ENCODE results near the gene SLC22A14.
"Not testable (repeated sequence)": the region's sequence is repeated elsewhere in the genome, so short reads cannot be mapped to it uniquely, and the experiment has no call there.

Gene SLC22A14

GRCh38 chr3:38283810-38284755 lies 2.0 kb downstream of the SLC22A14 start:
- no peaks in the 10 kb centered on the region for H3K27me3 Mint-ChIP-seq
- no peak overlapping the region for H3K4me3 Mint-ChIP-seq
- H3K4me1 Mint-ChIP-seq: no peaks in the 10 kb centered on the region
- H3K36me3 Mint-ChIP-seq: no peaks in the 10 kb centered on the region
- DNase-seq: no peak
- no peak overlapping the region for H3K27ac Mint-ChIP-seq
- CTCF ChIA-PET: no interaction called here
- no peaks in the 10 kb centered on the region for H3K9me3 Mint-ChIP-seq

GRCh38 chr3:38284756-38285150 lies 2.7 kb downstream of the SLC22A14 start:
- no peak overlapping the region for H3K27ac Mint-ChIP-seq
- no peak for DNase-seq
- no peak overlapping the region for H3K4me3 Mint-ChIP-seq
- no peaks in the 10 kb centered on the region for H3K4me1 Mint-ChIP-seq
- H3K36me3 Mint-ChIP-seq: no peaks in the 10 kb centered on the region
- peaks cover 5% of the 10 kb centered on the region for H3K27me3 Mint-ChIP-seq
- CTCF ChIA-PET: no interaction called here
- no peaks in the 10 kb centered on the region for H3K9me3 Mint-ChIP-seq

GRCh38 chr3:38289286-38290217 lies 7.5 kb downstream of the SLC22A14 start:
- H3K27ac Mint-ChIP-seq, CTCF ChIA-PET, H3K36me3 Mint-ChIP-seq, H3K9me3 Mint-ChIP-seq, DNase-seq, H3K4me1 Mint-ChIP-seq, H3K4me3 Mint-ChIP-seq: not testable (repeated sequence)
- H3K27me3 Mint-ChIP-seq: peaks cover 11% of the 10 kb centered on the region

GRCh38 chr3:38297053-38297452 lies 15.0 kb downstream of the SLC22A14 start:
- DNase-seq, H3K9me3 Mint-ChIP-seq: not testable (repeated sequence)

DNA sequence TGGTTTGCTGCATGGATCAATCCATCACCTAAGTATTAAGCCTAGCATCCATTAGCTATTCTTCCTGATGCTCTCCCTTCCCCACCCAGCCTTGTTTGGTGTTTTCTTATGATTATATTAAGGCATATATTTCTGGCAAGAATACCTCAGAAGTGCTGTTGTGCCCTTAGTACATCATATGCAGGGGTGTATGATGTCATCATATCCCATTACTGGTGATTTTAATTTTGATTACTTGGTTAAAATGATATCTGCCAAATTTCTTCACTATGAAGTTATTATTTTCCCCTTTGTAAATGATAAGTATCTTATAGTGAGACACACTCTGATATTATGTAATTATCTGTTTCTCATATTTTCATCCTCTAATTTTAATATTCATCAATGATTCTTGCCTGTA lies 15.4 kb downstream of the SLC22A14 start:
- H3K4me1 Mint-ChIP-seq: no peaks in the 10 kb centered on the region
- H3K9me3 Mint-ChIP-seq: no peaks in the 10 kb centered on the region
- no peak for DNase-seq
- H3K27ac Mint-ChIP-seq: no peak overlapping the region
- no peak overlapping the region for H3K4me3 Mint-ChIP-seq
- no peaks in the 10 kb centered on the region for H3K36me3 Mint-ChIP-seq
- CTCF ChIA-PET: interaction anchor here (1.2 to 3.4 kb wide), 3 partner anchors 48 to 183 kb away, joined by 4 to 26 read pairs (median 7); partner anchors contain the start of gene XYLB
- peaks cover 22% of the 10 kb centered on the region for H3K27me3 Mint-ChIP-seq

More at GRCh38 chr3:38297053-38297452, 15.0 kb downstream of the SLC22A14 start:
- CTCF ChIA-PET: interaction anchor here (3.0 to 3.4 kb wide), 2 partner anchors 49 to 179 kb away, joined by 7 to 26 read pairs; partner anchors contain the start of gene XYLB
- not testable (repeated sequence) for H3K36me3 Mint-ChIP-seq, H3K4me3 Mint-ChIP-seq, H3K27ac Mint-ChIP-seq, H3K4me1 Mint-ChIP-seq
- peaks cover 22% of the 10 kb centered on the region for H3K27me3 Mint-ChIP-seq

DNA sequence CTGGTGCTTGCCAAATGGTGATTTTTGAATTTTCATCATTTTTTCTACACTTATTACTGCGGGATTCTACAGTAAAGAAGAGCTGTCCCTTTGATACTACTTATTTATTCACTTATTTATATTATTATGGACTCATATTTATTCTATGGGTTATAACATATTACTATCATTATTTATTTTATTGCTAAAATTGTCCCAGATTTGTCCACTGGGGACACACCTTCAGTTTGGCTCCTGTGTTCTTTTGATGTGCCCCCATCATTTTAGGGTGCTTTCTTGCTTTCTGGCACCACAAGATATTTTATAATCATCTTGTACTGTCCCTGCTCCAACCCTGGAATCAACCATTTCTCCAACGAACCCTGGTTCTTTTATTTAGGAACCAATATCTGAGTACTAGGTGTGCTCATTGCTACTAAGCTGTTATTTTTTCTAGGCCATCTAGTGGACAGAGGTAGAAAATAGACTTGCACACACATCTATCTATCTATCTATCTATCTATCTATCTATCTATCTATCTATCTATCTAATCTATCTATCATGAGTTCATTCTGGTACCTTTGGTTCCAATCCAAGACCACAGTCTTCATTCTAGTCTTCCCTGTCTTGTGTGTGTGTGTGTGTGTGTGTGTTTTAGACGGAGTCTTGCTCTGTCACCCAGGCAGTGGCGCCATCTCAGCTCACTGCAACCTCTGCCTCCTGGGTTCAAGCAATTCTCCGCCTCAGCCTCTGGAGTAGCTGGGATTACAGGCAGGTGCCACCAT lies 16.0 kb downstream of the SLC22A14 start:
- Mint-ChIP-seq H3K9me3 (no peaks in the 10 kb centered on the region), H3K36me3 (no peaks in the 10 kb centered on the region), H3K4me3 (no peak overlapping the region), H3K27me3 (peaks cover 22% of the 10 kb centered on the region), H3K27ac (no peak overlapping the region), H3K4me1 (no peaks in the 10 kb centered on the region)
- CTCF ChIA-PET: interaction anchor here (1.2 to 3.4 kb wide), 3 partner anchors 48 to 183 kb away, joined by 4 to 26 read pairs (median 7); partner anchors contain the start of gene XYLB
- DNase-seq: no peak

DNA sequence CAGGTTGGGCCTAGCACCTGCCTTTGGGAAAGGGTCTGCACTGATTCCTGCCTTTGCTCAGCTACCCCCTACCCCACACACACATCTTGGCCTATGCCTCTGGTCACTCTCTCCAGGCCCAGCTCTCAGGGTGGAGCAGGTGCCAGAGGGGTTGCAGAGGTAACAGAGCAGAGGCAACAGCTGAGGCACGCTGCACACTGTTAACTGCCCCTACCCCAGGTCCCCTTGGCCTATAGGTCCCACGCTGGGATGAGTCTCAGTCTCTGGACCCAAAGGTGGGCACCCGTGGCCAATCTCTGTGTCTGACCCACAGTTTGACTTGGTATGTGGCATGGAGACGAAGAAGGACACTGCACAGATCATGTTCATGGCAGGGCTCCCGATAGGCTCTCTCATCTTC lies 24.8 kb downstream of the SLC22A14 start:
- CTCF ChIA-PET: no interaction called here
- H3K4me3 Mint-ChIP-seq: no peak overlapping the region
- H3K4me1 Mint-ChIP-seq: no peaks in the 10 kb centered on the region
- no peak overlapping the region for H3K27ac Mint-ChIP-seq
- H3K36me3 Mint-ChIP-seq: no peaks in the 10 kb centered on the region
- H3K27me3 Mint-ChIP-seq: peaks cover 24% of the 10 kb centered on the region
- no peaks in the 10 kb centered on the region for H3K9me3 Mint-ChIP-seq
- no peak for DNase-seq

DNA sequence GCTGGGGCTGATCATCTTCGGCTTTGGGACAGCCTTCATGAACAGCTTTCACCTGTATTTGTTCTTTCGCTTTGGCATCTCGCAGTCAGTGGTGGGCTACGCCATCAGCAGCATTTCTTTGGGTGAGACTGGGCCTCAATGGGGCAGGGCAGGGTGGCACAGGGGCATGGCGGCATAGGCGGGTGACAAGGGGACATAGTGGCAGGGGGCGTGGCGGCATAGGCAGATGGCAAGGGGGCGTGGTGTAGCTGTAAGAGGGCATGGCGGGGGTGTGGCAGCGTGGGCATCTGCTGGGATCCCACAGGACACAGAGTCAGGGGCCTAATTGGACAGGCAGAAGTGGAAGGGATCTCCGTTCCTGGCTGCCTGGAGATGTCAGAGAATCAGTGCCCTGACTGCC lies 25.5 kb downstream of the SLC22A14 start:
- CTCF ChIA-PET: no interaction called here
- Mint-ChIP-seq H3K4me1 (no peaks in the 10 kb centered on the region), H3K27ac (no peak overlapping the region), H3K27me3 (peaks cover 26% of the 10 kb centered on the region), H3K4me3 (no peak overlapping the region), H3K9me3 (no peaks in the 10 kb centered on the region), H3K36me3 (no peaks in the 10 kb centered on the region)
- DNase-seq: no peak

- H3K27ac Mint-ChIP-seq: no peak overlapping the region
- no peak for DNase-seq
- CTCF ChIA-PET: no interaction called here
- no peaks in the 10 kb centered on the region for H3K9me3 Mint-ChIP-seq
- no peaks in the 10 kb centered on the region for H3K4me1 Mint-ChIP-seq
- no peak overlapping the region for H3K4me3 Mint-ChIP-seq
- H3K27me3 Mint-ChIP-seq: peaks cover 33% of the 10 kb centered on the region
- no peaks in the 10 kb centered on the region for H3K36me3 Mint-ChIP-seq
Observed at GRCh38 chr3:38308456-38308855, 26.4 kb downstream of the SLC22A14 start.

DNA sequence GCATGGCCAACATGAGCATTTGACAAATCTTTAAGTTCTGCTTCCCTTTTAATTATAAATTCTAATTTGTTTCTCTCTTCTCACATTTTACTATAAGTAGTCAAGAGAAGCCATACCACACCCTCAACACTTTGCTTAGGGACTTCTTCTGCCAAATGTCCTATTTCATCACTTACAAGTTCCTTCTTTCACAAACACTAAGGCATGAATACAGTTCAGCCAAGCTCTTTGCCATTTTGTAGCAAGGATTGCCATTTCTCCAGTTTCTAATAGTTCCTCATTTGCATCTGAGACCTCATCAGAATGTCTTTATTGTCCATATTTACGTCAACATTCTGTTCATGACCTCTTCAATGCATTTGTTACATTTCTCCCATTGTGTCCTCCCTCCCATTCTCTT lies 29.4 kb downstream of the SLC22A14 start:
- no peaks in the 10 kb centered on the region for H3K9me3 Mint-ChIP-seq
- DNase-seq: no peak
- no peak overlapping the region for H3K27ac Mint-ChIP-seq
- H3K4me3 Mint-ChIP-seq: no peak overlapping the region
- H3K27me3 Mint-ChIP-seq: peaks cover 27% of the 10 kb centered on the region
- H3K4me1 Mint-ChIP-seq: no peaks in the 10 kb centered on the region
- H3K36me3 Mint-ChIP-seq: no peaks in the 10 kb centered on the region
- CTCF ChIA-PET: no interaction called here

DNA sequence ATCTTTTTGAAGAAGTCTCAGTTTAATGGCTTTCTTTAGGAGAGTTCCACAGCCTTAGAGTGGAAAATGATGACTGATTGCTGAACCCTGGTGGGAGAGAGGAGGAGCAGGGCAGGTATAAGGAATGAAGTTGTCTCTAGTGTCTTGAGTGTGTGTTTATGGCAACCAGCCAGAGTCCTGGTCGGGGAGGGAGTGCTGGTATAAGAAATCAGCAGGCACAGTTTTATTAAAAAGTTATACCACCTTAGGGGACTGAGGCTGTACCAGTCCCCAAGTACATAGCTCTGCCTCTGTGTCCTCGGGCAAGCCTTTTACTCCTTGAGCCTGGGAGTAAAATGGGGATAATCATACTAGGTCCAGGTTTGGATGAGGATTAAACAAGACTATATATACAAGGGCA lies 29.8 kb downstream of the SLC22A14 start:
- H3K36me3 Mint-ChIP-seq: no peaks in the 10 kb centered on the region
- no peaks in the 10 kb centered on the region for H3K9me3 Mint-ChIP-seq
- H3K27me3 Mint-ChIP-seq: peaks cover 30% of the 10 kb centered on the region
- no peak overlapping the region for H3K4me3 Mint-ChIP-seq
- H3K4me1 Mint-ChIP-seq: no peaks in the 10 kb centered on the region
- DNase-seq: no peak
- CTCF ChIA-PET: no interaction called here
- H3K27ac Mint-ChIP-seq: no peak overlapping the region

GRCh38 chr3:38312356-38312755 lies 30.3 kb downstream of the SLC22A14 start:
- Mint-ChIP-seq H3K9me3 (no peaks in the 10 kb centered on the region), H3K4me3 (no peak overlapping the region), H3K36me3 (no peaks in the 10 kb centered on the region), H3K27me3 (peaks cover 30% of the 10 kb centered on the region), H3K4me1 (no peaks in the 10 kb centered on the region), H3K27ac (no peak overlapping the region)
- no peak for DNase-seq
- CTCF ChIA-PET: no interaction called here

GRCh38 chr3:38313263-38313662 lies 31.2 kb downstream of the SLC22A14 start:
- H3K36me3 Mint-ChIP-seq: no peaks in the 10 kb centered on the region
- H3K4me3 Mint-ChIP-seq: no peak overlapping the region
- H3K4me1 Mint-ChIP-seq: no peaks in the 10 kb centered on the region
- H3K27me3 Mint-ChIP-seq: peaks cover 30% of the 10 kb centered on the region
- CTCF ChIA-PET: no interaction called here
- DNase-seq: no peak
- H3K27ac Mint-ChIP-seq: no peak overlapping the region
- H3K9me3 Mint-ChIP-seq: no peaks in the 10 kb centered on the region

- Mint-ChIP-seq H3K4me3 (no peak overlapping the region), H3K36me3 (no peaks in the 10 kb centered on the region), H3K27ac (no peak overlapping the region), H3K27me3 (peaks cover 30% of the 10 kb centered on the region), H3K9me3 (no peaks in the 10 kb centered on the region), H3K4me1 (no peaks in the 10 kb centered on the region)
- no peak for DNase-seq
- CTCF ChIA-PET: no interaction called here
Observed at GRCh38 chr3:38313695-38314094, 31.6 kb downstream of the SLC22A14 start.
